H9 (cell line): ENCODE data around the gene FRG2C. TPM values are rescaled to one million over a fixed set of nuclear protein-coding genes. Genes with fewer than 3 reads are reported as not detected.
"Not testable (repeated sequence)": the region's sequence is repeated elsewhere in the genome, so short reads cannot be mapped to it uniquely, and the experiment has no call there.

ENCODE experiments used
- DNase-seq: peaks from one replicate; pipeline ENCODE4 v3.0.0-alpha.2; 2017
- H2AFZ ChIP-seq: one replicate; pipeline ENCODE4 v1.6.1; 2013; ENCODE audit warnings: mild to moderate bottlenecking, low read length, control low read depth, moderate library complexity
- H2AK5ac ChIP-seq: 2 replicates; pipeline ENCODE4 v1.6.1; 2013; ENCODE audit warnings: low read length, control low read depth, mixed read lengths; ENCODE audit not compliant: insufficient read length
- H2BK120ac ChIP-seq: one replicate; pipeline ENCODE4 v1.6.1; 2013; ENCODE audit warnings: low read depth, mild to moderate bottlenecking, low read length, control low read depth, inconsistent platforms; ENCODE audit not compliant: poor library complexity, severe bottlenecking
- H2BK12ac ChIP-seq: 2 replicates; pipeline ENCODE4 v1.6.1; 2013; ENCODE audit warnings: low read length, control low read depth, mixed read lengths, low read depth; ENCODE audit not compliant: insufficient read length
- H2BK15ac ChIP-seq: 2 replicates; pipeline ENCODE4 v1.6.1; 2013; ENCODE audit warnings: low read depth, low read length, control low read depth
- H2BK20ac ChIP-seq: one replicate; pipeline ENCODE4 v1.6.1; 2013; ENCODE audit warnings: low read depth, mild to moderate bottlenecking, low read length, control low read depth, inconsistent platforms; ENCODE audit not compliant: poor library complexity, severe bottlenecking
- H2BK5ac ChIP-seq: 2 replicates; pipeline ENCODE4 v1.6.1; 2013; ENCODE audit warnings: low read length, control low read depth, mixed read lengths; ENCODE audit not compliant: insufficient read length
- H3K14ac ChIP-seq: 2 replicates; pipeline ENCODE4 v1.6.1; 2013; ENCODE audit warnings: low read length, control low read depth; ENCODE audit not compliant: insufficient read depth
- H3K18ac ChIP-seq: 2 replicates; pipeline ENCODE4 v1.6.1; 2013; ENCODE audit warnings: low read depth, mild to moderate bottlenecking, mixed read lengths, low read length, control low read depth; ENCODE audit not compliant: insufficient read length
- H3K23ac ChIP-seq: 2 replicates; pipeline ENCODE4 v1.6.1; 2013; ENCODE audit warnings: low read length, control low read depth, mixed read lengths, low read depth; ENCODE audit not compliant: insufficient read length
- H3K23me2 ChIP-seq: 2 replicates; pipeline ENCODE4 v1.6.1; 2013; ENCODE audit warnings: low read depth, mild to moderate bottlenecking, mixed read lengths, low read length, control low read depth; ENCODE audit not compliant: insufficient read length, poor library complexity, severe bottlenecking
- H3K27ac ChIP-seq: 2 replicates; pipeline ENCODE4 v1.5.1; 2013; ENCODE audit warnings: low read length, control low read depth, mixed read lengths, low read depth; ENCODE audit not compliant: insufficient read length
- H3K27me3 ChIP-seq: 2 replicates; pipeline ENCODE4 v1.6.1; 2013; ENCODE audit warnings: low read length, control low read depth, inconsistent platforms; ENCODE audit not compliant: insufficient read depth
- H3K4ac ChIP-seq: 2 replicates; pipeline ENCODE4 v1.6.1; 2013; ENCODE audit warnings: low read depth, mild to moderate bottlenecking, control low read depth, inconsistent platforms, low read length, moderate library complexity
- H3K4me1 ChIP-seq: 2 replicates; pipeline ENCODE4 v1.6.1; 2013; ENCODE audit warnings: low read length, control low read depth, inconsistent platforms; ENCODE audit not compliant: insufficient read depth
- H3K4me2 ChIP-seq: 2 replicates; pipeline ENCODE4 v1.6.1; 2013; ENCODE audit warnings: low read length, control low read depth, mixed read lengths; ENCODE audit not compliant: insufficient read length, insufficient read depth
- H3K56ac ChIP-seq: 2 replicates; pipeline ENCODE4 v1.6.1; 2013; ENCODE audit warnings: low read depth, mild to moderate bottlenecking, mixed read lengths, low read length, control low read depth; ENCODE audit not compliant: insufficient read length
- H3K79me1 ChIP-seq: 2 replicates; pipeline ENCODE4 v1.6.1; 2013; ENCODE audit warnings: low read depth, mild to moderate bottlenecking, moderate library complexity, low read length, control low read depth, inconsistent platforms; ENCODE audit not compliant: insufficient read depth, poor library complexity, severe bottlenecking
- H3K79me2 ChIP-seq: 2 replicates; pipeline ENCODE4 v1.6.1; 2013; ENCODE audit warnings: low read length, control low read depth, inconsistent platforms; ENCODE audit not compliant: insufficient read depth
- H3K9ac ChIP-seq: 2 replicates; pipeline ENCODE4 v1.6.1; 2013; ENCODE audit warnings: low read length, control low read depth, mixed read lengths; ENCODE audit not compliant: insufficient read length; ENCODE audit errors: extremely low read depth
- H3K9me3 ChIP-seq: one replicate; pipeline ENCODE4 v1.6.1; 2013; ENCODE audit warnings: low read depth, low read length, inconsistent platforms; ENCODE audit not compliant: control insufficient read depth
- H3T11ph ChIP-seq: one replicate; pipeline ENCODE4 v1.6.1; 2013; ENCODE audit warnings: mild to moderate bottlenecking, low read length, control low read depth, inconsistent platforms
- H4K20me1 ChIP-seq: one replicate; pipeline ENCODE4 v1.6.1; 2013; ENCODE audit not compliant: control insufficient read depth, insufficient read length, insufficient read depth
- H4K5ac ChIP-seq: 2 replicates; pipeline ENCODE4 v1.6.1; 2013; ENCODE audit warnings: low read depth, mild to moderate bottlenecking, mixed read lengths, low read length, control low read depth; ENCODE audit not compliant: insufficient read length
- H4K8ac ChIP-seq: replicated peaks from 2 replicates; pipeline ENCODE4 v1.6.1; 2013; ENCODE audit warnings: low read length, control low read depth, mixed read lengths, low read depth; ENCODE audit not compliant: insufficient read length
- H4K91ac ChIP-seq: 2 replicates; pipeline ENCODE4 v1.6.1; 2013; ENCODE audit warnings: low read depth, mild to moderate bottlenecking, moderate library complexity, mixed read lengths, low read length, control low read depth; ENCODE audit not compliant: insufficient read length
- H3K27ac Mint-ChIP-seq, 3 experiments: 2 replicates in 2 of 3; 3 replicates in 1 of 3; pipeline ENCODE4 v1.8.0; 2020 to 2021; ENCODE audit warnings: mixed read lengths in 3 of 3, mild to moderate bottlenecking in 1 of 3, moderate library complexity in 1 of 3
- H3K27me3 Mint-ChIP-seq: 2 replicates; pipeline ENCODE4 v1.8.0; 2021; ENCODE audit warnings: low read depth, mild to moderate bottlenecking, moderate library complexity, mixed read lengths
- H3K36me3 Mint-ChIP-seq, 3 experiments: 2 replicates in 2 of 3; 3 replicates in 1 of 3; pipeline ENCODE4 v1.8.0; 2020 to 2021; ENCODE audit warnings: low read depth in 3 of 3, mixed read lengths in 3 of 3; ENCODE audit not compliant: insufficient read depth in 1 of 3
- H3K4me1 Mint-ChIP-seq, 2 experiments: 2 replicates each; pipeline ENCODE4 v1.8.0; 2020; ENCODE audit warnings: mixed read lengths in 2 of 2
- H3K4me3 Mint-ChIP-seq, 2 experiments: 2 replicates in 1 of 2; 3 replicates in 1 of 2; pipeline ENCODE4 v1.8.0; 2020 to 2021; ENCODE audit warnings: mild to moderate bottlenecking in 2 of 2, mixed read lengths in 2 of 2, moderate library complexity in 1 of 2
- H3K9me3 Mint-ChIP-seq, 2 experiments: 2 replicates in 1 of 2; 3 replicates in 1 of 2; pipeline ENCODE4 v1.8.0; 2020; ENCODE audit warnings: mild to moderate bottlenecking in 2 of 2, mixed read lengths in 2 of 2, moderate library complexity in 1 of 2
- WGBS: extraction: QIAGEN DNeasy Blood & Tissue Kit; methylation state at CpG from one replicate; pipeline ENCODE4 v1.1.7; 2013; ENCODE audit warnings: missing lambda C conversion rate, low lambda C conversion rate, mixed read lengths; ENCODE audit not compliant: insufficient read length; ENCODE audit errors: extremely low coverage; 5-methylcytosine and 5-hydroxymethylcytosine counted together
- total RNA-seq: library from RNA; stranded (reverse); gene quantifications from 2 replicates; pipeline ENCODE4 v1.2.1, GENCODE V29; 2021

Gene FRG2C
- total RNA-seq, 1 experiment from 2014 or later: not detected

DNA sequence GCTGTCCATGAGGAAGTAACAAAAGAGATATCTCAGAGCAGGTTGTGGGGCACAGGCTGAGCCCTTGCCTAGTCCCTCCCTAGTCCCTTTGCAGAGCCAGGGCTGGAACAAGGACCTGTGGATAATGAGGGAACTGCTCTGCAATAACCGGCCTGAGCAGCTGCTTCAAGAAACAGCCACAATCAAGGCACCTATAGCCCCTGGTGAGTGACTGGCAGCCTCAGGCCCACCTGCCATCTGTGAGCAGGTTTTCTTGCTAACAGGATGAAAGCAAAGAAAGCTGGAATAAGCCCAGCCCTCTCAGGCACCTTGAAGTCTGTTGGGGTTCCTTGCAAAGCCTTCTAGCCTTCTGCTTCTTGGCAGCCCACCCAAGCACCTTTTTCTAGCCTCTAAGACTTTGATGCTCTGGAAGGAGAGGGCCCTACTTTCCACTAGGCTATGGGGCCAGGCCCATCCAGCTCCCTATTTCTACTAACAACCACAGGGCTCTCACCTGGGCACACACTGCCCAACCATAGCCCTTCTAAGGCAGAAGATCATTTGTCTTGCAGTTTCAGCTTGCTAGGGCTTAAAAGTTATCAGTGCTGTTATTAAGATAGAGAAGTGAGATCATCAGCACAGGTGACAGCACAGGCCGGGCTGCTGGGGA is 33.1 kb upstream of the FRG2C start:
- not testable (repeated sequence) for H2AK5ac ChIP-seq, H3K27me3 Mint-ChIP-seq, H3K4me2 ChIP-seq, H4K20me1 ChIP-seq, H3K4me1 ChIP-seq, H4K91ac ChIP-seq, H2AFZ ChIP-seq, H2BK120ac ChIP-seq, H3K27ac ChIP-seq, H3K27ac Mint-ChIP-seq, H4K5ac ChIP-seq, H3K79me2 ChIP-seq, H3K23me2 ChIP-seq, H3K23ac ChIP-seq, H3K14ac ChIP-seq, H3T11ph ChIP-seq, H3K18ac ChIP-seq, H3K9me3 Mint-ChIP-seq, H3K4me1 Mint-ChIP-seq, H3K4ac ChIP-seq, H3K36me3 Mint-ChIP-seq, H3K79me1 ChIP-seq, DNase-seq, H3K9ac ChIP-seq, H2BK20ac ChIP-seq, H4K8ac ChIP-seq, H2BK12ac ChIP-seq, H2BK15ac ChIP-seq, H3K4me3 Mint-ChIP-seq, H3K9me3 ChIP-seq, H3K56ac ChIP-seq, H3K27me3 ChIP-seq, H2BK5ac ChIP-seq
- no CpG with 5 or more reads among the region's 2 CpGs for WGBS
